DOHH2 (cell line): ENCODE results near the gene PIGN.

Experiments
- CTCF ChIP-seq: fragments of 200-600 bp; sonication (generic); IDR thresholded peaks from one replicate; pipeline ENCODE4 v1.5.1; 2014; ENCODE audit warnings: antibody characterized with exemption, mild to moderate bottlenecking, low read depth, low read length; ENCODE audit not compliant: poor library complexity, severe bottlenecking
- EZH2phosphoT487 ChIP-seq: fragments of 200-600 bp; sonication (generic); IDR thresholded peaks from 2 replicates; pipeline ENCODE4 v1.6.1; 2017; ENCODE audit warnings: borderline replicate concordance, mild to moderate bottlenecking, antibody characterized with exemption, low read length, moderate library complexity, mixed read lengths

- TF ChIP-seq CTCF (no peak), EZH2phosphoT487 (no peak)
These were observed 16.0 kb downstream of the PIGN start for GRCh38 chr18:62170857-62171256.
